Coronary artery (tissue), 2 donors: ENCODE results near the gene RECK.

Experiments
- DNase-seq: peaks from one replicate; pipeline ENCODE4 v3.0.0-alpha.2; 2017; ENCODE audit warnings: low spot score
- H3K27ac ChIP-seq, 2 donors: fragments of 200-600 bp; sonication (generic); one replicate each; pipeline ENCODE4 v1.5.1; 2016 to 2019
- H3K4me3 ChIP-seq: fragments of 200-600 bp; sonication (generic); 2 replicates; pipeline ENCODE4 v1.5.1; 2016; ENCODE audit warnings: mild to moderate bottlenecking, moderate library complexity
- TF ChIP-seq, protein P1 (sequence below): fragments of 200-600 bp; sonication (generic); IDR thresholded peaks from one replicate; pipeline ENCODE4 v1.5.1; 2019; ENCODE audit warnings: antibody characterized with exemption

Gene RECK

DNA sequence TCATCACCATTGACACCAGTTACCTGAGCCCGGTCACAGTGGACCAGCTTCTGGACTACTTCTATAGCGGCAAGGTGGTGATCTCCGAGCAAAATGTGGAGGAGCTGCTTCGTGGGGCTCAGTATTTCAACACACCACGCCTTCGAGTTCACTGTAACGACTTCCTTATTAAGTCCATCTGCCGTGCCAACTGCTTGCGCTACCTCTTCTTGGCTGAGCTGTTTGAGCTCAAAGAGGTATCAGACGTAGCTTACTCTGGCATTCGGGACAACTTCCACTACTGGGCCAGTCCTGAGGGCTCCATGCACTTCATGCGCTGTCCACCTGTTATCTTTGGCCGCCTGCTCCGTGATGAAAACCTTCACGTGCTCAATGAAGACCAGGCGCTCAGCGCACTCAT, 133.0 kb downstream of the RECK start:
- DNase-seq, result no peak
- H3K27ac ChIP-seq, result no peak overlapping the region
- no peak overlapping the region for H3K4me3 ChIP-seq
- TF ChIP-seq, protein P1, sequence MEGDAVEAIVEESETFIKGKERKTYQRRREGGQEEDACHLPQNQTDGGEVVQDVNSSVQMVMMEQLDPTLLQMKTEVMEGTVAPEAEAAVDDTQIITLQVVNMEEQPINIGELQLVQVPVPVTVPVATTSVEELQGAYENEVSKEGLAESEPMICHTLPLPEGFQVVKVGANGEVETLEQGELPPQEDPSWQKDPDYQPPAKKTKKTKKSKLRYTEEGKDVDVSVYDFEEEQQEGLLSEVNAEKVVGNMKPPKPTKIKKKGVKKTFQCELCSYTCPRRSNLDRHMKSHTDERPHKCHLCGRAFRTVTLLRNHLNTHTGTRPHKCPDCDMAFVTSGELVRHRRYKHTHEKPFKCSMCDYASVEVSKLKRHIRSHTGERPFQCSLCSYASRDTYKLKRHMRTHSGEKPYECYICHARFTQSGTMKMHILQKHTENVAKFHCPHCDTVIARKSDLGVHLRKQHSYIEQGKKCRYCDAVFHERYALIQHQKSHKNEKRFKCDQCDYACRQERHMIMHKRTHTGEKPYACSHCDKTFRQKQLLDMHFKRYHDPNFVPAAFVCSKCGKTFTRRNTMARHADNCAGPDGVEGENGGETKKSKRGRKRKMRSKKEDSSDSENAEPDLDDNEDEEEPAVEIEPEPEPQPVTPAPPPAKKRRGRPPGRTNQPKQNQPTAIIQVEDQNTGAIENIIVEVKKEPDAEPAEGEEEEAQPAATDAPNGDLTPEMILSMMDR, result no peak

DNA sequence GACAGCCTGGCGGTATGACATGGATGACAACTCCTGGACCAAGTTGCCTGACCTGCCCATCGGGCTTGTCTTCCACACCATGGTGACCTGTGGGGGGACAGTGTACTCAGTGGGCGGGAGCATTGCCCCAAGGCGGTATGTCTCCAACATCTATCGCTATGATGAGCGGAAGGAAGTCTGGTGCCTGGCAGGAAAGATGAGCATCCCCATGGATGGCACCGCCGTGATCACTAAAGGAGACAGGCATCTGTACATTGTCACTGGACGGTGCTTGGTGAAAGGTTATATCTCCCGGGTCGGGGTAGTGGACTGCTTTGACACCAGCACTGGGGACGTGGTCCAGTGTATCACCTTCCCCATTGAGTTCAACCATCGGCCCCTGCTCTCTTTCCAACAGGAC, 133.8 kb downstream of the RECK start:
- TF ChIP-seq, protein P1, result no peak
- no peak overlapping the region for H3K4me3 ChIP-seq
- no peak overlapping the region for H3K27ac ChIP-seq
- DNase-seq, result no peak

DNA sequence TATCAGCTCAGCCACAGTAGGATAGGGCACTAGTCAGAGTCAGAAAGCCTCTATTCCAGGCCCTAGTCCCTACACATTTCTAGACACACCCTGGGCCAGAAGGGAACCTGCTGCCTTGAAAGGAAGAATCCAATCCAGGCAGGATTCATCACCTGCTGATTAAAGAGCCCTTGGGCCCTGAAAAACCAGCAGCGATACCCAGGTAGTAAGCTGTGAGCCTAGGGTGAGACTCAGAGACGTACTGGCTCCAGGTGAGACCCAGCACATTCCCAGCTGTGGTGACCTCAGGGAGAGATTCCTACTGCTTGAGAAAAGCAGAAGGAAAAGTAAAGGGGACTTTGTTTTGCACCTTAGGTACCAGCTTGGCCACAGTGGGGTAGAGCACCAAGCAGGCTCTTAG, 137.1 kb downstream of the RECK start:
- TF ChIP-seq, protein P1, result no peak
- no peak overlapping the region for H3K27ac ChIP-seq
- no peak overlapping the region for H3K4me3 ChIP-seq
- DNase-seq, result no peak
